Urinary bladder (tissue), 4 donors: ENCODE results near the gene IGF2BP2. TPM values are rescaled to one million over a fixed set of nuclear protein-coding genes. Genes with fewer than 3 reads are reported as not detected.
"Not testable (repeated sequence)": the region's sequence is repeated elsewhere in the genome, so short reads cannot be mapped to it uniquely, and the experiment has no call there.

Experiments
- DNase-seq: peaks from one replicate; pipeline ENCODE4 v3.0.0-alpha.2; 2015; ENCODE audit errors: extremely low spot score
- H3K27ac ChIP-seq: one replicate; pipeline ENCODE4 v1.5.1; 2013; ENCODE audit warnings: low read depth, mild to moderate bottlenecking, moderate library complexity
- H3K36me3 ChIP-seq: one replicate; pipeline ENCODE4 v1.6.1; 2013; ENCODE audit warnings: mild to moderate bottlenecking, moderate library complexity; ENCODE audit not compliant: insufficient read depth
- H3K4me1 ChIP-seq: one replicate; pipeline ENCODE4 v1.6.1; 2013; ENCODE audit warnings: mild to moderate bottlenecking, moderate library complexity; ENCODE audit not compliant: insufficient read depth
- H3K4me3 ChIP-seq: one replicate; pipeline ENCODE4 v1.5.1; 2013; ENCODE audit warnings: low read depth, low read length
- WGBS: extraction: QIAGEN DNeasy Blood & Tissue Kit; methylation state at CpG from one replicate; pipeline ENCODE4 v1.1.7; 2013; 5-methylcytosine and 5-hydroxymethylcytosine counted together
- polyA plus RNA-seq: library from polyadenylated mRNA; stranded (reverse); fragments of 200-250 nt; gene quantifications from one replicate; pipeline ENCODE4 v1.2.3, GENCODE V29; 2013
- total RNA-seq: library from RNA; depleted of rRNA; stranded (reverse); fragments of >200 nt; gene quantifications from one replicate; pipeline ENCODE4 v1.2.3, GENCODE V29; 2014
- donor health status: healthy with polysubstance abuse.
- donor health status: healthy.

The IGF2BP2 gene
- total and polyA plus RNA-seq, 2 donors, result 6.8 to 42.7 TPM

GRCh38 chr3:185654758-185655145 lies 170.1 kb downstream of the IGF2BP2 start:
- Histone ChIP-seq H3K27ac (no peak overlapping the region), H3K4me3 (no peak overlapping the region), H3K36me3 (no peaks in the 10 kb centered on the region), H3K4me1 (no peaks in the 10 kb centered on the region)
- WGBS, result 90% methylated on average over 2 of the region's 2 CpGs
- DNase-seq, result no peak

GRCh38 chr3:185653949-185654757 lies 170.7 kb downstream of the IGF2BP2 start:
- H3K27ac ChIP-seq, result no peak overlapping the region
- no peak overlapping the region for H3K4me3 ChIP-seq
- 92% methylated on average over 12 of the region's 12 CpGs for WGBS
- no peak for DNase-seq
- H3K4me1 ChIP-seq, result no peaks in the 10 kb centered on the region
- H3K36me3 ChIP-seq, result no peaks in the 10 kb centered on the region

DNA sequence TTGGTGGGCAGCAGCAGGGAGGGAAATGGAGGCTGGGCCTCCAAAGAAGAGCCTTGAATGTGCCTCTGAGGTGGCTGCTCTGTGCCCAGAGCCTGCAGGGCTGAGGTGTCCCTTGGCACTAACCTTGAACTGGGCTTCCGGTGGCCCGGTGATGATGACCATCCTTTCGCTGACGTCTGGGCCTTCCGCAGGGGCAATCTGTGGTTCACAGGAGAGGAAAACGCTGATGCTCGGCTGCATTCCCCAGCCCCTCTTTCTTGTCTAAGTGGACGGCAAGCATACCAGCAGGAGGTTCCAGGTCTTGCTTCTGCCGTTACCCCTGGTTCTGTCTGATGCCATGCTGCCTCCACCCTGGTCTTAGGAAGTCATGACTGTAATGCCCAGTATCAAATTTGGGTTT lies 172.9 kb downstream of the IGF2BP2 start:
- no peak for DNase-seq
- no peak overlapping the region for H3K4me3 ChIP-seq
- H3K27ac ChIP-seq, result no peak overlapping the region
- no peaks in the 10 kb centered on the region for H3K4me1 ChIP-seq
- H3K36me3 ChIP-seq, result no peaks in the 10 kb centered on the region
- WGBS, result 94% methylated on average over 9 of the region's 9 CpGs

DNA sequence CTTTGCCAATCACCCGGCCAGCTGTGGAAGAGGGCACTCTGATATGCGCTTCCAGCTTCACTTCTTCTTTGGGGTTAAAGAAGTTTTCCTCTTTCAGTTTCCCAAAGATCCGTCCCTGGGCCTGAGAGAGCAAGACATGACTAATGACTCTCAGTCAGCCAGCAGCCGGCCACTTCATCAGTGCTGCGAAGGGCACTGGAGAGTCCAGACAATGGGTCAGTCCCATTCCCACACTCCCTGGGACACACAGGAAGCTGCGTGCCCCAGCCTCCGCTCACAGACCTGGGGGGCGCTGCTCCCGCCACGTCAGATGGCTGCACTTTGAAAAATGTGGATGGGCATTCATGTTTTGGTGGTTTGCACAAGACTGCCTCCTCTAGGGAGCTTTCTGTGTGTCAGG lies 175.4 kb downstream of the IGF2BP2 start:
- 90% methylated on average over 10 of the region's 10 CpGs for WGBS
- no peak for DNase-seq

GRCh38 chr3:185648396-185648795 lies 176.4 kb downstream of the IGF2BP2 start:
- no peak for DNase-seq
- H3K36me3 ChIP-seq, result no peaks in the 10 kb centered on the region
- WGBS, result 97% methylated on average over 4 of the region's 4 CpGs
- H3K27ac ChIP-seq, result no peak overlapping the region
- no peaks in the 10 kb centered on the region for H3K4me1 ChIP-seq
- no peak overlapping the region for H3K4me3 ChIP-seq

More for the DNA sequence above, 175.4 kb downstream of the IGF2BP2 start:
- H3K27ac ChIP-seq, result no peak overlapping the region
- no peaks in the 10 kb centered on the region for H3K4me1 ChIP-seq
- no peaks in the 10 kb centered on the region for H3K36me3 ChIP-seq
- no peak overlapping the region for H3K4me3 ChIP-seq

DNA sequence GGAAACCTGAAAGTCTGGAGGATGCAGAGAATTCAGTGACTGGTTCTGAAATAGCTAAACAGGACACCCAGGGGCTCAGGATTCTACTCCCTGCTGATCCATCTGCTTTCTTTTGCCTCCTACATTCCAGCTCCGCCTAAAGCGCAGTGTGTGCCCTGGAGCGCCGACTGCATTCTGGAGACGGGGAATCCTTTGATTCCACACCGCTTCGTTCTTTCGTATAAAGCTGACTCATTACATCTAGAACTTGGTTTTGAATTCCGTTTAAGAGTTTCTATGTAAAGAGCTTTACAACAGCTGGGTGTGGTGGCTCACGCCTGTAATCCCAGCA lies 177.0 kb downstream of the IGF2BP2 start:
- no peaks in the 10 kb centered on the region for H3K36me3 ChIP-seq
- no peak overlapping the region for H3K4me3 ChIP-seq
- no peak for DNase-seq
- WGBS, result 95% methylated on average over 10 of the region's 10 CpGs
- H3K4me1 ChIP-seq, result no peaks in the 10 kb centered on the region
- H3K27ac ChIP-seq, result no peak overlapping the region

- no peak overlapping the region for H3K4me3 ChIP-seq
- H3K27ac ChIP-seq, result no peak overlapping the region
- H3K36me3 ChIP-seq, result no peaks in the 10 kb centered on the region
- no peak for DNase-seq
- WGBS, result 90% methylated on average over 19 of the region's 19 CpGs
- H3K4me1 ChIP-seq, result no peaks in the 10 kb centered on the region
These were observed 177.5 kb downstream of the IGF2BP2 start for GRCh38 chr3:185647134-185647879.

- Histone ChIP-seq H3K4me1 (no peaks in the 10 kb centered on the region), H3K36me3 (no peaks in the 10 kb centered on the region), H3K27ac (no peak overlapping the region), H3K4me3 (no peak overlapping the region)
- 85% methylated on average over 14 of the region's 14 CpGs for WGBS
- DNase-seq, result no peak
These were observed 178.3 kb downstream of the IGF2BP2 start for GRCh38 chr3:185646382-185647133.

DNA sequence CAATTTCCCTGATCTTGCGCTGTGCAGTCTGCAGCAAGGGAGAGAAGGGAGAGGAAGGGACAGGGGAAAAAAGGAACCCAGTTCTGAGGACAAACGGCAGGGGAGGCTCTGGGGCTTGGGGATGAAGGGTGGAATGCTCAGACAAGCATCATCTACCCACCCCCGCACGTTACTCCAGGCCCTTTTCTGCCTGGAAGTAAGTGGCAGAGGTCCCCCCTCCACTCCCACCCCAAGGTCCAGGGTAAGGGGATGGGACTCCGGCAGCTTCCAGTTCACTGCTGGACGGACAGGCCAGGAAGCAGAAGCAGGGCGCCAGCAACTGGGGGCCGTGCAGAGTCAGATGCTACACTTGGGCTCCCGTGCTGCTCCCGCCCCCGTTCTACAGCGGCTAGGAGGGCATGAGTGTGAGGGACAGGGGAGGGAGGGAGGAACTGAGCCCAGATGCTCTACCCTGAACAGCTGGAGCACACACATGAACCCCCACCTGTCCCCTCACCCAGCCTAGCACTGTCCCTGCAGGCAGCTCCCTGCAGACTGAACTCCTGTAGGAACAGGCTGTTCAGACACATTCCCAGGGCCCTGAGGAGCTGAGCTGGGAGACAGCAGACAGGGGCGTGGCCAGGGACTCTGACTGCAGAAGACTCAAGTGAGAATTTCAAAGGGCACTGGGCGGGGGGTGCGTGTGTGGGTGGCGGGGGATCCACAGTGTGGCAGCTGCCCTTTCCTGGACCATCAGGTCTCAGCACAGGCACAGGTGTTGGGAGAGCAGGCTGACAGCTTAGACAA lies 179.1 kb downstream of the IGF2BP2 start:
- H3K4me1 ChIP-seq, result no peaks in the 10 kb centered on the region
- no peaks in the 10 kb centered on the region for H3K36me3 ChIP-seq
- H3K27ac ChIP-seq, result no peak overlapping the region
- 84% methylated on average over 16 of the region's 16 CpGs for WGBS
- H3K4me3 ChIP-seq, result no peak overlapping the region
- DNase-seq, result no peak

GRCh38 chr3:185645191-185645590 lies 179.7 kb downstream of the IGF2BP2 start:
- not testable (repeated sequence) for H3K27ac ChIP-seq, DNase-seq, H3K4me1 ChIP-seq, H3K36me3 ChIP-seq, H3K4me3 ChIP-seq
- 80% methylated on average over 17 of the region's 17 CpGs for WGBS

DNA sequence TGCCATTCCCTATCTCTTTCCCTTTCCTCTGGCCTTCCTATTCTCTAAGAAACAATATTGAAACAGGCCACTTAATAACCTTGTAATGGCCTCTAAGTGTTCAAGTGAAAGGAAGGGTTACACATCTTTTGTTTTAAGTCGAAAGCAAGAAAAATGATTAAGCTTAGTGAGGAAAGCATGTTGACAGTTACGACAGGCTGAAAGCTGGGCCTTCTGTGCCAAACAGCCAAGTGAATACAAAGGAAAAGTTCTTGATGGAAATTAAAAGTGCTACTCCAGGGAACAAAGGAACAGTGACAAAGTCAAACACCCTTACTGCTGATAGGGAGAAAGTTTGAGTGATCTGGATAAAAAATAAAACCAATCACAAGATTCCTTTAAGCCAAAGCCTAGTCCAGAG lies 184.5 kb downstream of the IGF2BP2 start:
- Histone ChIP-seq H3K27ac (no peak overlapping the region), H3K4me3 (no peak overlapping the region), H3K36me3 (no peaks in the 10 kb centered on the region), H3K4me1 (no peaks in the 10 kb centered on the region)
- no peak for DNase-seq
- WGBS, result 72% methylated on average over 2 of the region's 2 CpGs

DNA sequence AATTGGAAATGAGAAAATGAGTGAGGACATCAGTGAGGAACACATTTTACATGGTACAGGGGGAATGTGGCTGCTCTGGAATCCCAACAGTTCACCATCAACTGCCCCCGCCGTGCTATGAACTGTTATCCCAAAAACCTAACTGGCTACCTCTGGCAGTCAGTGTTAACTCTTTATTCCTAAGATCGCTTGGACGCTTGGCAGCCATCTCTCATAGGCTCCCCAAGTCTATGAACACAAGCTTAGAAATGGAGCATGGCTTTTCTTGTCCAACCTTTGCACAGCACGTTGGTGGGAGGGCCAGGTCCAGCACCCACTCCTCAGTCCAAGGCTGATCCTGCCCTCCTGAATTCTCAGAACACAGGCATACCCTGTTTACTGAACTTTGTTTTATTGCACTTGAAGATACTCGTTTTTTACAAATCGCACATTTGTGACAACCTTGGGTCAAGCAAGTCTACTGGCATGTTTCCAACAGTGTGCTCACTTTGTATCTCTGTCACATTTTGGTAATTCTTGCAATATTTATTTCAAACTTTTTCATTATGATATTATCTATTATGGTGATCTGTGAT lies 185.1 kb downstream of the IGF2BP2 start:
- H3K27ac ChIP-seq, result no peak overlapping the region
- 76% methylated on average over 7 of the region's 7 CpGs for WGBS
- H3K36me3 ChIP-seq, result no peaks in the 10 kb centered on the region
- no peaks in the 10 kb centered on the region for H3K4me1 ChIP-seq
- H3K4me3 ChIP-seq, result no peak overlapping the region
- no peak for DNase-seq

- not testable (repeated sequence) for DNase-seq, H3K36me3 ChIP-seq, H3K27ac ChIP-seq, H3K4me1 ChIP-seq, H3K4me3 ChIP-seq
- 93% methylated on average over 11 of the region's 11 CpGs for WGBS
These were observed 186.2 kb downstream of the IGF2BP2 start for GRCh38 chr3:185638651-185639050.
